ENCODE results near the gene DPM2. TPM values are rescaled to one million over a fixed set of nuclear protein-coding genes. Genes with fewer than 3 reads are reported as not detected.

DPM2 gene
- total RNA-seq, 1 experiment from 2014 or later = 56.1 TPM

DNA sequence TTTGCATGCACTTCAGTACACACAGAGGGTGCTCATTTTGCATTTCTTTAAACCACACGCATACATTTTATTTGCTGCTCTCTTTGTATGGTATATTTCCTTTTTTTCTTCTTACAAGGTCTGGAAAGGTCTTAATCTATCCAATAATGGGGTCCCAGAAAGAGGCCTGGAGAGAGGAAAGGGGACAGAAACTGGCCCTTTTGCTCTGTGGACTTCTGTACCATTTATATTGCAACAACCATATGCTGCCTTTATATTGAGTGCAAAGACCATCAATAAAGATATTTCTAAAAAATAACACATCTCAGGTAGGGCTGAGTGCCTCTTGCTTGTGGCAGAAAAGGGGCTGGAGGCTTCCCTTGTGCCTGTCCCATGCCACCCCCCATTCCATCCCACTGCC is 15.5 kb upstream of the DPM2 start:
- ATAC-seq = no peak
- H3K4me1 Mint-ChIP-seq = peaks cover 10% of the 10 kb centered on the region
- no peaks in the 10 kb centered on the region for H3K27me3 Mint-ChIP-seq (ENCODE audit: low read depth)
- no peaks in the 10 kb centered on the region for H3K9me3 Mint-ChIP-seq
- H3K4me3 Mint-ChIP-seq = no peak overlapping the region
- no peak for DNase-seq (ENCODE audit: low spot score)
- TF ChIP-seq KAT7 (CRISPR knock-in tag; IDR thresholded peaks at IDR 0.05; ENCODE audit: borderline replicate concordance) (no peak), ZNF121 (CRISPR knock-in tag; IDR thresholded peaks at IDR 0.05) (no peak), SMAD4 (CRISPR knock-in tag; IDR thresholded peaks at IDR 0.05) (no peak)
- TF ChIP-seq, protein P1, sequence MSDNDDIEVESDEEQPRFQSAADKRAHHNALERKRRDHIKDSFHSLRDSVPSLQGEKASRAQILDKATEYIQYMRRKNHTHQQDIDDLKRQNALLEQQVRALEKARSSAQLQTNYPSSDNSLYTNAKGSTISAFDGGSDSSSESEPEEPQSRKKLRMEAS (CRISPR knock-in tag; IDR thresholded peaks at IDR 0.05) = no peak
- ChIA-PET POLR2A (no interaction called here), CTCF (interaction anchor here (1.2 to 5.5 kb wide), 8 partner anchors 10 to 172 kb away, joined by 3 to 121 read pairs (median 16); partner anchors contain the start of gene NAIF1)
- no peaks in the 10 kb centered on the region for H3K36me3 Mint-ChIP-seq
- no peak overlapping the region for H3K27ac Mint-ChIP-seq

DNA sequence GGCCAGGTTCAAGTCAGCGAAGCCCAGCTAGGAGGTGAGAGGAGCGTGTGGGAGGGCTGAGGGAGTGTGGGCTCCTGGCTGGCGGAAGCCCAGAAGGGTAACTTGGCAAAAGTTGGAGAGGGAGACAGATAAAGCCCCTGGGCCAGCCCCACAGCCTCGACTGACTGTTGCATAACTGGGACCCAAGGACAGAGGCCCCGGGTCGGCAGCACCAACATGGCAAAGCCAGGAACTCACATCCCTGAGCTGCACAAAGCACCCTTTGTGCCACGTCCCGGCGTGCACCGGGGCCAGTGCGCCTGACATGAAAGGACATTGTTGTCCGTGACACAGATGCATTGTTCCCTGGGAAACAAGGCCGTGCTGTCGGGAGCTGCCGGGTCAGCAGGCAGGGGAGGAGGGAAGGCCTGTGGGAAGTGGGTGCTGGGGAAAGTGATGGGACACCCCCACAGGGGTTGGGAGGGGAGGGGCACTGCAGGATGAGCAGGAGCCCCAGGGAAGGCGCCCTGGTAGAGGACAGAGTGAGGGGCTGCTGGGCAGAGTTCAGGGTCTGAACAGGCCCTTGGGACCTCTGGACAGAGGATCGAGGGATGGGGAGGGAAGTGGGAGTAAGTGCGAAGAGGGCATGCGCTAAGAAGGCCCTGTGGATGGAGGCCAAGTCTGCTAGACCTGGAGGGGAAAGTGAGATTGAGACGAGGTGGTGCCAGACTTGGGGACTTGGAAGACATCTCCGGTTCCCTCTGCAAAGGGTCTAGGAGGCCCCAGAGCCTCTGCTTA is 13.0 kb upstream of the DPM2 start:
- CTCF ChIA-PET = interaction anchor here (1.0 to 1.8 kb wide), 3 partner anchors 10 to 167 kb away, joined by 4 to 5 read pairs (median 5); no protein-coding TSS in a partner anchor

DNA sequence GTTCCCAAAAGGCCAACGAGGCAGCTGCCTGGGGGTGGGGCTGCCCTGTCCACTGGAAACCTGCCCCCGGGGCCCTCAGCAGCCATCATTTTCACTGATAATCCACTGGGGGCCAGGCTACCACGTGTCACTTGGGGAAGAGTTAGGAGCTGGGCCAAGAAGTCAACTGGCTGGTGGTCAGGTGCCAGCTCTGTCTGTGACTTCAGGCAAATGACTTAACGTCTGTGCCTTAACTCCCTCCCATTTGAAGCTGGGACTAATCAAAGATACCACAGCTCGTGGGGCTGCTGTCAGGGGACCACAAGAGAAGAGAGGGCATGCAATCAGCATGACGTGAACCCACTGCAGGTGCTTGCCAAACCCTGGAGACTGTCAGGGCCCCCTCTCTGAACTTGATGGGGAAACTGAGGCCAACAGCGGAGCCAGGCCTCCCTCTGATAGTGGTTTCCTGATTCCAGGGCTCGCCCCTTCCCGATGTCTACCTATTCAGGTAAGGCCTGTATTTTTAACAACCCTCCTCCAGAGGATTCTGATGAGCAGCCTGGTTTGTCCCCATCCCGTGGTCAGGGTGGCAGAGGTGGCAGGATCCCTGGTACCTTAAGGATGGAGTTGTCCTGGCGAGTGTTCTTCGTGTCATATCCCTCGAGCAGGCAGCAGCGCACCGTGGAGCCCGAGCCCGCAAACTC is 12.3 kb upstream of the DPM2 start:
- no peaks in the 10 kb centered on the region for H3K27me3 Mint-ChIP-seq (ENCODE audit: low read depth)
- peaks cover 1% of the 10 kb centered on the region; the same call in 1 of the 2 replicates for H3K36me3 Mint-ChIP-seq
- H3K4me1 Mint-ChIP-seq = no peaks in the 10 kb centered on the region
- H3K27ac Mint-ChIP-seq = peak overlapping the region; percentile 87
- no peak for ATAC-seq
- no peak for DNase-seq (ENCODE audit: low spot score)
- POLR2A ChIA-PET = no interaction called here
- no peaks in the 10 kb centered on the region for H3K9me3 Mint-ChIP-seq
- CTCF ChIA-PET = interaction anchor here (1.0 to 1.8 kb wide), 4 partner anchors 20 to 168 kb away, joined by 3 to 5 read pairs (median 5); partner anchors contain the start of gene PIP5KL1
- no peak overlapping the region for H3K4me3 Mint-ChIP-seq
- TF ChIP-seq ZBTB21 (CRISPR knock-in tag; IDR thresholded peaks at IDR 0.05; ENCODE audit: borderline replicate concordance) (no peak), ATF1 (CRISPR knock-in tag; IDR thresholded peaks at IDR 0.05) (no peak), ETV6 (CRISPR knock-in tag; IDR thresholded peaks at IDR 0.05) (no peak), ELF4 (CRISPR knock-in tag; IDR thresholded peaks at IDR 0.05; ENCODE audit: low read depth) (no peak), IRF2 (CRISPR knock-in tag; IDR thresholded peaks at IDR 0.05; ENCODE audit: borderline replicate concordance, low read depth) (no peak), ZNF416 (CRISPR knock-in tag; IDR thresholded peaks at IDR 0.05) (no peak), JUN (CRISPR knock-in tag; IDR thresholded peaks at IDR 0.05) (no peak), FOXJ3 (CRISPR knock-in tag; IDR thresholded peaks at IDR 0.05; ENCODE audit: borderline replicate concordance) (no peak), FOXK1 (CRISPR knock-in tag; IDR thresholded peaks at IDR 0.05) (no peak), ESRRA (CRISPR knock-in tag; IDR thresholded peaks at IDR 0.05; ENCODE audit: borderline replicate concordance) (no peak), ZNF219 (CRISPR knock-in tag; IDR thresholded peaks at IDR 0.05; ENCODE audit: borderline replicate concordance) (no peak), CREM (CRISPR knock-in tag; IDR thresholded peaks at IDR 0.05) (no peak)
- TF ChIP-seq, protein P2, sequence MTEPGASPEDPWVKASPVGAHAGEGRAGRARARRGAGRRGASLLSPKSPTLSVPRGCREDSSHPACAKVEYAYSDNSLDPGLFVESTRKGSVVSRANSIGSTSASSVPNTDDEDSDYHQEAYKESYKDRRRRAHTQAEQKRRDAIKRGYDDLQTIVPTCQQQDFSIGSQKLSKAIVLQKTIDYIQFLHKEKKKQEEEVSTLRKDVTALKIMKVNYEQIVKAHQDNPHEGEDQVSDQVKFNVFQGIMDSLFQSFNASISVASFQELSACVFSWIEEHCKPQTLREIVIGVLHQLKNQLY (CRISPR knock-in tag; IDR thresholded peaks at IDR 0.05) = no peak
- TF ChIP-seq, protein P1 (CRISPR knock-in tag; IDR thresholded peaks at IDR 0.05) = no peak
- TF ChIP-seq, protein P3, sequence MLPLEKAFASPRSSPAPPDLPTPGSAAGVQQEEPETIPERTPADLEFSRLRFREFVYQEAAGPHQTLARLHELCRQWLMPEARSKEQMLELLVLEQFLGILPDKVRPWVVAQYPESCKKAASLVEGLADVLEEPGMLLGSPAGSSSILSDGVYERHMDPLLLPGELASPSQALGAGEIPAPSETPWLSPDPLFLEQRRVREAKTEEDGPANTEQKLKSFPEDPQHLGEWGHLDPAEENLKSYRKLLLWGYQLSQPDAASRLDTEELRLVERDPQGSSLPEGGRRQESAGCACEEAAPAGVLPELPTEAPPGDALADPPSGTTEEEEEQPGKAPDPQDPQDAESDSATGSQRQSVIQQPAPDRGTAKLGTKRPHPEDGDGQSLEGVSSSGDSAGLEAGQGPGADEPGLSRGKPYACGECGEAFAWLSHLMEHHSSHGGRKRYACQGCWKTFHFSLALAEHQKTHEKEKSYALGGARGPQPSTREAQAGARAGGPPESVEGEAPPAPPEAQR (CRISPR knock-in tag; IDR thresholded peaks at IDR 0.05) = no peak
- TF ChIP-seq, protein P4, sequence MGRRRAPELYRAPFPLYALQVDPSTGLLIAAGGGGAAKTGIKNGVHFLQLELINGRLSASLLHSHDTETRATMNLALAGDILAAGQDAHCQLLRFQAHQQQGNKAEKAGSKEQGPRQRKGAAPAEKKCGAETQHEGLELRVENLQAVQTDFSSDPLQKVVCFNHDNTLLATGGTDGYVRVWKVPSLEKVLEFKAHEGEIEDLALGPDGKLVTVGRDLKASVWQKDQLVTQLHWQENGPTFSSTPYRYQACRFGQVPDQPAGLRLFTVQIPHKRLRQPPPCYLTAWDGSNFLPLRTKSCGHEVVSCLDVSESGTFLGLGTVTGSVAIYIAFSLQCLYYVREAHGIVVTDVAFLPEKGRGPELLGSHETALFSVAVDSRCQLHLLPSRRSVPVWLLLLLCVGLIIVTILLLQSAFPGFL (CRISPR knock-in tag; IDR thresholded peaks at IDR 0.05; ENCODE audit: borderline replicate concordance) = no peak
- TF ChIP-seq, protein P5, sequence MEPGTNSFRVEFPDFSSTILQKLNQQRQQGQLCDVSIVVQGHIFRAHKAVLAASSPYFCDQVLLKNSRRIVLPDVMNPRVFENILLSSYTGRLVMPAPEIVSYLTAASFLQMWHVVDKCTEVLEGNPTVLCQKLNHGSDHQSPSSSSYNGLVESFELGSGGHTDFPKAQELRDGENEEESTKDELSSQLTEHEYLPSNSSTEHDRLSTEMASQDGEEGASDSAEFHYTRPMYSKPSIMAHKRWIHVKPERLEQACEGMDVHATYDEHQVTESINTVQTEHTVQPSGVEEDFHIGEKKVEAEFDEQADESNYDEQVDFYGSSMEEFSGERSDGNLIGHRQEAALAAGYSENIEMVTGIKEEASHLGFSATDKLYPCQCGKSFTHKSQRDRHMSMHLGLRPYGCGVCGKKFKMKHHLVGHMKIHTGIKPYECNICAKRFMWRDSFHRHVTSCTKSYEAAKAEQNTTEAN (CRISPR knock-in tag; IDR thresholded peaks at IDR 0.05) = no peak
- TF ChIP-seq, protein P6, sequence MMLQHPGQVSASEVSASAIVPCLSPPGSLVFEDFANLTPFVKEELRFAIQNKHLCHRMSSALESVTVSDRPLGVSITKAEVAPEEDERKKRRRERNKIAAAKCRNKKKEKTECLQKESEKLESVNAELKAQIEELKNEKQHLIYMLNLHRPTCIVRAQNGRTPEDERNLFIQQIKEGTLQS (CRISPR knock-in tag; conservative IDR thresholded peaks at IDR 0.05) = no peak
- TF ChIP-seq, protein P7, sequence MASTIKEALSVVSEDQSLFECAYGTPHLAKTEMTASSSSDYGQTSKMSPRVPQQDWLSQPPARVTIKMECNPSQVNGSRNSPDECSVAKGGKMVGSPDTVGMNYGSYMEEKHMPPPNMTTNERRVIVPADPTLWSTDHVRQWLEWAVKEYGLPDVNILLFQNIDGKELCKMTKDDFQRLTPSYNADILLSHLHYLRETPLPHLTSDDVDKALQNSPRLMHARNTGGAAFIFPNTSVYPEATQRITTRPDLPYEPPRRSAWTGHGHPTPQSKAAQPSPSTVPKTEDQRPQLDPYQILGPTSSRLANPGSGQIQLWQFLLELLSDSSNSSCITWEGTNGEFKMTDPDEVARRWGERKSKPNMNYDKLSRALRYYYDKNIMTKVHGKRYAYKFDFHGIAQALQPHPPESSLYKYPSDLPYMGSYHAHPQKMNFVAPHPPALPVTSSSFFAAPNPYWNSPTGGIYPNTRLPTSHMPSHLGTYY (CRISPR knock-in tag; IDR thresholded peaks at IDR 0.05) = no peak

More for the DNA sequence above, 13.0 kb upstream of the DPM2 start:
- no peak for ATAC-seq
- TF ChIP-seq ZNF263 (CRISPR knock-in tag; IDR thresholded peaks at IDR 0.05; ENCODE audit: low read depth) (no peak), GABPB1 (CRISPR knock-in tag; IDR thresholded peaks at IDR 0.05) (peak; percentile 48)
- Mint-ChIP-seq H3K9me3 (no peaks in the 10 kb centered on the region), H3K27me3 (ENCODE audit: low read depth) (no peaks in the 10 kb centered on the region), H3K4me3 (no peak overlapping the region), H3K27ac (peak overlapping the region; percentile 87), H3K36me3 (no peaks in the 10 kb centered on the region), H3K4me1 (peaks cover 5% of the 10 kb centered on the region)
- POLR2A ChIA-PET = interaction anchor here (0.7 kb wide), 1 partner anchor 415 kb away, joined by 5 read pairs; no protein-coding TSS in a partner anchor
- DNase-seq (ENCODE audit: low spot score) = no peak
